Stimulated activated CD4-positive, alpha-beta T cell treated with anti-CD3 and anti-CD28 coated beads, TNF-alpha, amount 100 ng/mL, for 4 hours (primary cell): ENCODE measurements around the gene MACROD1.

ENCODE experiments used
- DNase-seq, 3 experiments: peaks; one replicate each; pipeline ENCODE4 v3.0.0-alpha.2; 2020; ENCODE audit warnings: low read depth in 3 of 3

The MACROD1 gene

GRCh38 chr11:64165842-64166635, at the start of gene MACROD1:
MACROD1 (minus strand) TSS chr11:64166113; CDS start chr11:64165994, 119 bp downstream.
- DNase-seq, result peak; percentile 68 to 79 (median 77)

- no peak for DNase-seq
Observed at GRCh38 chr11:64211181-64211872, 45.4 kb upstream of the MACROD1 start.

GRCh38 chr11:64210301-64211020, 44.5 kb upstream of the MACROD1 start:
- no peak for DNase-seq

GRCh38 chr11:64209563-64209843, 43.6 kb upstream of the MACROD1 start:
- DNase-seq, result no peak

- no peak for DNase-seq
Observed at GRCh38 chr11:64208796-64209562, 43.1 kb upstream of the MACROD1 start.

DNA sequence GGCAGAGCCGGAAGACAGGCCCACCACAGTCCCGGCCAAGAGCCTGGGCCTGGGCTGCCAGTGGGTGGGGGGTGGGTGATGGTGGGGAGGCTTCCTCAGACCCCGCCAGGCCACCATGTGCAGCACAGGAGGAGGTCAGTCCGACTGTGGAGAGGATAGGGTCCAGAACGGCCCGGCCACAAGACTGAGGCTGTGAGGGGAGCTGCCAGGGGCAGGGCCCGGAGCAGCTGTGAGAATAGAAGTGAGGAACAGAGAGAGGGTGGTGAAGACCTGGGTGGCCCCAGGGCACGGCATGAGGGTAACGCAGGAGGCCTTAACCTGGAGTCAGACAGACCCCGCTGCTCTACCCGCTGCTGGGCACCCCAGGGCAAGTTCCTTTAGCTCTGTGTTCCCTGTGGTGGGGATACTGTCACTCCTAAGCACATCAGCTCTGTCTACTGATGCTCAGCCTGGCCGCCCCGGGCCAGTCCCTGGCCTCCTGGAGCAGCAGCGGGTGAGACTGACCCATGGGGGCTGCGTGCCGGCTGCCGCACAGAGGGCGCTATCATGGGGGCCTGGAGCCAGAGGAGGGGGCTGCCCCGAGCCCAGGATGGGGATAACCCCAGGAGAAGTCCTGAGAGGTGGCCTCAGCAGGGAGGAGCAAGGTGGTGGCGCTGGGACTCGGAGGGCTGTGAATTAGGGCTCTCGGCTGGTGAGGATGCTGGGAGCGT, 42.3 kb upstream of the MACROD1 start:
- no peak for DNase-seq

- peak; percentile 66 to 76 (median 73) for DNase-seq
Observed at GRCh38 chr11:64207256-64208085, 41.6 kb upstream of the MACROD1 start.

- DNase-seq, result peak; percentile 58 to 66 (median 63)
Observed at GRCh38 chr11:64206457-64207255, 40.7 kb upstream of the MACROD1 start, which contains the start of gene FERMT3. FERMT3 (plus strand) TSS chr11:64206721; CDS start chr11:64207365, 644 bp downstream.

DNA sequence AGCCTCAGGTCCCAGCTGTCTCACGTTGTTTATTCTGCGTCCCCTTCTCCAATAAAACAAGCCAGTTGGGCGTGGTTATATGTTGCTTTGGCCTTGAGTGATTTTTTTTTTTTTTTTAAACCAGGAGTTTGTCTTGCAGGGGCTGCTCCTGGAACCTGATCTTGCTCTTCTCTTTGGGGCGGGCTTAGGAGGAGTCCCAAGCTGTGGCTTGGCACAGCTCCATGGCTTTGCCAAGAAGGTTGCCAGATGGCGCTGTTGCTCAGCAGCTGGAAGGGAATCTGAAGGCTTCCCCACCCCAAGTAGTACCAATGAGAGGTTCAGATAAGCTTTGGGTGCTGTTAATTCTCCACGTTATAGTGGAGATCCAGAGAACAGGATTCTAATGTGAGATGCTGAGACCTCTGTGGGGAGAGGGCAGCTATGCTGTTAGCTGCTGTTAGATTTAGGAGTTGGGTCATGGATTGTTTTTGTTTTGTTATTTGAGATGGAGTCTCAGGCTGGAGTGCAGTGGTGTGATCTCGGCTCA, 38.6 kb upstream of the MACROD1 start:
- DNase-seq, result peak in 2 of 3 experiments; percentile 64 to 75

GRCh38 chr11:64204080-64204440, 38.1 kb upstream of the MACROD1 start:
- DNase-seq, result no peak

GRCh38 chr11:64203421-64204079, 37.6 kb upstream of the MACROD1 start:
- no peak for DNase-seq

- DNase-seq, result no peak
Observed at GRCh38 chr11:64202992-64203391, 37.1 kb upstream of the MACROD1 start.

- no peak for DNase-seq
Observed at GRCh38 chr11:64201543-64201942, 35.6 kb upstream of the MACROD1 start.

GRCh38 chr11:64198511-64198910, 32.6 kb upstream of the MACROD1 start:
- DNase-seq, result no peak

DNA sequence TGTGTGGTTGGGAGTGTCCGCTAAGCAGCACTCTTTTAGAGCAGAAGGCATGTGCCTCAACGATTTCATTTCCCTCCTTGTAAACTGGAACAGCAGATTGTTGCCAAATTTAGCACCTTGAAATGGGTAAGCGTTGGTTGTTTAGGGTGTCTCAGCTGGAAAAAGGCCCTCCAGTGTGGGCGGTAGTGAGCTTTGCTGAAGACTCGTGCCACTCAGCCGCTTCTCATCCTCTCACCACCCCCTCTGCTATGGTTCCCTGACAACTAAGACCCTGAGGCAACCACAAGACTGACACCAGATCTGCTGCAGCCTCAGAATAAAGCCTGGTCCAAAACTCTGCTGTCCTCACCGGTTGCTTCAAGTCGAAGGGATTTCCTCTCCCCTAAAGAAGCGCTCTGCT, 30.7 kb upstream of the MACROD1 start:
- DNase-seq, result no peak

DNA sequence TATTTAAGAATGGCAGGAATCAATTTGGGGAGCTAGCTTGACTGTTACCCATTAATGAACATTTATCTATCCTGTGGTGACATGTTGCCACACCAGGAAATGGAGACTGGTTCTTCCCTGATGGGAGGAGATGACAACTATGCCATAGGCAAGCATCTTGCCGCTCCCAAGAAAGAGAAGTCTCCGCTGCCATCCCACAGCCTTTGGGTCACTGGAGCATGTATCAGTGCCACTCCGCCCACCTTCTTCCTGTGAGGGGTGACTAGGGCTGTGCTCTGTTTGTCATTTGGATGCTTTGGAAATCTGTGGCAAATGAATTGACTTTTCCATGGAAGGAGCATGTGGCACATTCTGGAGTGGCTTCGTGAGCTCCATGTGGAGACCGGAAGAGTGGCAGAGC, 26.5 kb upstream of the MACROD1 start:
- no peak for DNase-seq

- peak in 1 of 3 experiments; percentile 17 for DNase-seq
Observed at GRCh38 chr11:64186492-64187165, 20.7 kb upstream of the MACROD1 start.
